H1 (cell line): ENCODE measurements around the gene IL6ST. TPM values are rescaled to one million over a fixed set of nuclear protein-coding genes. Genes with fewer than 3 reads are reported as not detected.
"Not testable (repeated sequence)": the region's sequence is repeated elsewhere in the genome, so short reads cannot be mapped to it uniquely, and the experiment has no call there.

Source experiments
- CTCF ChIA-PET: fragments of 300-600 bp; sonication (Branson Sonifier 250); formaldehyde crosslinking; loops from one replicate; lab custom pipeline; 2021; ENCODE audit not compliant: partially characterized antibody; lab: Charles Lee
- POLR2A ChIA-PET: fragments of 300-600 bp; sonication (Branson Sonifier 250); formaldehyde crosslinking; loops from one replicate; lab custom pipeline; 2021; ENCODE audit warnings: inconsistent platforms; ENCODE audit not compliant: partially characterized antibody; lab: Charles Lee
- DNase-seq, 2 experiments: peaks; one replicate each; pipeline versions ENCODE4 v3.0.0 to v3.0.0-alpha.2; 2010 to 2022; ENCODE audit warnings: low spot score in 2 of 2, low read depth in 1 of 2, mixed read lengths in 1 of 2
- FAIRE-seq: peaks from 2 replicates; lab custom pipeline; 2011; peaks lifted over from hg19 to GRCh38; lab: Jason Lieb, UNC
- H2AFZ ChIP-seq: 2 replicates; pipeline ENCODE4 v1.8.1; 2012; ENCODE audit warnings: low read length, inconsistent platforms
- H2AK5ac ChIP-seq: 2 replicates; pipeline ENCODE4 v1.6.1; 2013; ENCODE audit warnings: low read depth, low read length
- H2BK120ac ChIP-seq: replicated peaks from 2 replicates; pipeline ENCODE3; 2013; ENCODE audit warnings: low read depth, low read length, inconsistent platforms
- H2BK12ac ChIP-seq: 2 replicates; pipeline ENCODE4 v1.6.1; 2013; ENCODE audit warnings: low read depth, low read length
- H2BK15ac ChIP-seq: 2 replicates; pipeline ENCODE4 v1.6.1; 2013; ENCODE audit warnings: low read length
- H2BK20ac ChIP-seq: 2 replicates; pipeline ENCODE4 v1.6.1; 2013; ENCODE audit warnings: low read length
- H2BK5ac ChIP-seq: 2 replicates; pipeline ENCODE4 v1.6.1; 2013; ENCODE audit warnings: low read depth, low read length
- H3K14ac ChIP-seq: 2 replicates; pipeline ENCODE4 v1.6.1; 2013; ENCODE audit warnings: inconsistent platforms; ENCODE audit not compliant: insufficient read length
- H3K18ac ChIP-seq: 2 replicates; pipeline ENCODE4 v1.6.1; 2013; ENCODE audit warnings: low read length; ENCODE audit errors: extremely low read depth
- H3K23ac ChIP-seq: 2 replicates; pipeline ENCODE4 v1.6.1; 2013; ENCODE audit warnings: inconsistent platforms; ENCODE audit not compliant: insufficient read length
- H3K23me2 ChIP-seq: 2 replicates; pipeline ENCODE4 v1.6.1; 2013; ENCODE audit warnings: low read depth, low read length
- H3K27ac ChIP-seq: 2 replicates; pipeline ENCODE4 v1.6.1; 2011; ENCODE audit warnings: low read depth, low read length, inconsistent platforms
- H3K27me3 ChIP-seq, 4 experiments: replicated peaks in 1 of 4; 1 replicate in 1 of 4; 2 replicates in 3 of 4; pipeline versions ENCODE4 v1.6.1 to v1.8.1; 2011 to 2013; ENCODE audit warnings: low read length in 3 of 4, mild to moderate bottlenecking in 3 of 4, inconsistent platforms in 2 of 4, mixed read lengths in 2 of 4, moderate library complexity in 1 of 4; ENCODE audit not compliant: control insufficient read depth in 3 of 4, insufficient read depth in 3 of 4; ENCODE audit errors: extremely low read depth in 1 of 4
- H3K36me3 ChIP-seq, 4 experiments: 2 replicates each; pipeline versions ENCODE4 v1.6.1 to v1.8.1; 2011 to 2013; ENCODE audit warnings: mild to moderate bottlenecking in 4 of 4, low read length in 3 of 4, moderate library complexity in 2 of 4, control low read depth in 1 of 4, inconsistent platforms in 1 of 4; ENCODE audit not compliant: insufficient read depth in 4 of 4, control insufficient read depth in 2 of 4
- H3K4ac ChIP-seq: replicated peaks from 2 replicates; pipeline ENCODE3; 2013; ENCODE audit warnings: low read length, low read depth, mixed read lengths, inconsistent platforms; ENCODE audit not compliant: insufficient read length
- H3K4me1 ChIP-seq, 4 experiments: replicated peaks in 1 of 4; 1 replicate in 1 of 4; 2 replicates in 3 of 4; pipeline versions ENCODE4 v1.6.1 to v1.8.1; 2011 to 2013; ENCODE audit warnings: low read length in 3 of 4, inconsistent platforms in 2 of 4, mixed read lengths in 1 of 4; ENCODE audit not compliant: insufficient read depth in 4 of 4, control insufficient read depth in 3 of 4
- H3K4me2 ChIP-seq, 2 experiments: 2 replicates each; pipeline versions ENCODE4 v1.6.1 to v1.8.1; 2011 to 2013; ENCODE audit warnings: low read depth in 2 of 2, low read length in 2 of 2, control low read depth in 1 of 2, inconsistent platforms in 1 of 2, mild to moderate bottlenecking in 1 of 2; ENCODE audit not compliant: insufficient read depth in 1 of 2
- H3K4me3 ChIP-seq, 4 experiments: fragments of 200-600, 300-600 bp in 1 of 4; sonication (generic), shearing (Covaris generic), sonication (Bioruptor Twin) in 1 of 4; 2 replicates each; pipeline versions ENCODE4 v1.5.1 to v1.8.1; 2011 to 2016; ENCODE audit warnings: low read length in 4 of 4, low read depth in 3 of 4, control low read depth in 2 of 4, inconsistent platforms in 2 of 4, mild to moderate bottlenecking in 2 of 4, mixed read lengths in 1 of 4, moderate library complexity in 1 of 4; ENCODE audit not compliant: insufficient read depth in 2 of 4; ENCODE audit errors: extremely low read depth in 1 of 4
- H3K56ac ChIP-seq: replicated peaks from 2 replicates; pipeline ENCODE3; 2013; ENCODE audit warnings: low read depth, mild to moderate bottlenecking, mixed read lengths, low read length, inconsistent platforms; ENCODE audit not compliant: insufficient read length
- H3K79me1 ChIP-seq: 2 replicates; pipeline ENCODE4 v1.6.1; 2013; ENCODE audit warnings: low read depth, low read length, control low read depth
- H3K79me2 ChIP-seq, 2 experiments: 2 replicates each; pipeline versions ENCODE4 v1.6.1 to v1.8.1; 2012 to 2013; ENCODE audit warnings: low read length in 2 of 2, mild to moderate bottlenecking in 2 of 2, inconsistent platforms in 1 of 2; ENCODE audit not compliant: insufficient read depth in 2 of 2, control insufficient read depth in 1 of 2
- H3K9ac ChIP-seq, 4 experiments: replicated peaks in 1 of 4; 1 replicate in 1 of 4; 2 replicates in 3 of 4; pipeline versions ENCODE4 v1.6.1 to v1.8.1; 2011 to 2013; ENCODE audit warnings: low read depth in 3 of 4, low read length in 3 of 4, control low read depth in 2 of 4, mild to moderate bottlenecking in 2 of 4, moderate library complexity in 2 of 4, inconsistent platforms in 1 of 4; ENCODE audit errors: extremely low read depth in 1 of 4
- H3K9me3 ChIP-seq, 2 experiments: 2 replicates each; pipeline versions ENCODE4 v1.6.1 to v1.8.1; 2012 to 2013; ENCODE audit warnings: mild to moderate bottlenecking in 2 of 2, moderate library complexity in 2 of 2, control low read depth in 1 of 2, inconsistent platforms in 1 of 2, low read depth in 1 of 2, low read length in 1 of 2, mixed read lengths in 1 of 2; ENCODE audit not compliant: insufficient read depth in 2 of 2
- H4K20me1 ChIP-seq, 2 experiments: replicated peaks in 1 of 2; 2 replicates each; pipeline versions ENCODE3 to v1.8.1; 2011 to 2013; ENCODE audit warnings: inconsistent platforms in 2 of 2, low read length in 2 of 2, mild to moderate bottlenecking in 1 of 2; ENCODE audit not compliant: insufficient read depth in 2 of 2, control insufficient read depth in 1 of 2
- H4K5ac ChIP-seq: 2 replicates; pipeline ENCODE4 v1.6.1; 2013; ENCODE audit warnings: low read length, low read depth, mixed read lengths, inconsistent platforms; ENCODE audit not compliant: insufficient read length
- H4K8ac ChIP-seq: 2 replicates; pipeline ENCODE4 v1.8.0; 2013; ENCODE audit warnings: mild to moderate bottlenecking, moderate library complexity, low read length, inconsistent platforms; ENCODE audit not compliant: insufficient read depth; ENCODE audit errors: extremely low read depth
- H4K91ac ChIP-seq: replicated peaks from 2 replicates; pipeline ENCODE3; 2013; ENCODE audit warnings: low read length, mixed read lengths, inconsistent platforms; ENCODE audit not compliant: insufficient read length
- ATF3 ChIP-seq: IDR thresholded peaks from 2 replicates; pipeline ENCODE4 v1.6.1; 2011; ENCODE audit warnings: low read depth, mild to moderate bottlenecking, low read length; ENCODE audit not compliant: insufficient read depth
- CTCF ChIP-seq, 3 experiments: IDR thresholded peaks; 1 replicate in 2 of 3; 2 replicates in 1 of 3; pipeline versions ENCODE4 v1.5.1 to v1.6.1; 2011; ENCODE audit warnings: low read length in 3 of 3, mild to moderate bottlenecking in 3 of 3, inconsistent platforms in 2 of 3, low read depth in 1 of 3, moderate library complexity in 1 of 3; ENCODE audit not compliant: insufficient read depth in 1 of 3; ENCODE audit errors: control extremely low read depth in 1 of 3
- POU5F1 ChIP-seq: IDR thresholded peaks from 2 replicates; pipeline ENCODE4 v1.6.1; 2011; ENCODE audit warnings: low read depth, mild to moderate bottlenecking, low read length, moderate library complexity
- WGBS, 2 experiments: shearing (Covaris generic) in 1 of 2; methylation state at CpG; one replicate each; pipeline versions ENCODE4 v1.1.6 to v1.1.7; 2013 to 2015; ENCODE audit warnings: low lambda C conversion rate in 2 of 2, mixed read lengths in 2 of 2, inconsistent platforms in 1 of 2, low coverage in 1 of 2, missing lambda C conversion rate in 1 of 2; ENCODE audit not compliant: insufficient replicate concordance in 2 of 2, insufficient coverage in 1 of 2, insufficient read length in 1 of 2; ENCODE audit errors: extremely low coverage in 1 of 2, missing lambda C conversion rate in 1 of 2; 5-methylcytosine and 5-hydroxymethylcytosine counted together
- polyA plus RNA-seq, 7 experiments: library from polyadenylated mRNA; depleted of rRNA in 3 of 7; stranded (reverse) in 5 of 7; unstranded in 2 of 7; fragments of >200 nt in 5 of 7; fragments of 200-250 nt in 2 of 7; gene quantifications; 1 replicate in 5 of 7; 2 replicates in 1 of 7; 4 replicates in 1 of 7; pipeline versions ENCODE4 v1.2.1 to v1.2.3, GENCODE V29; 2011 to 2013; ENCODE audit warnings: missing spikeins in 2 of 7, mixed read lengths in 2 of 7
- total RNA-seq: library from RNA; stranded (reverse); fragmentation: NEBNext Ultra II Directional; extraction: Animal tissue kit (Norgen Biotek cat#: 25700); gene quantifications from 2 replicates; pipeline ENCODE4 v1.2.1, GENCODE V29; 2021

The IL6ST gene
- total and polyA plus RNA-seq, 2 of the 8 experiments (the other 6 are each of a cell fraction or from before 2014, with no cell fraction given): 1.4 to 11.1 TPM

- no peak for TF ChIP-seq CTCF (IDR thresholded peaks at IDR 0.05; ENCODE audit: control extremely low read depth in 1 of 3, insufficient read depth in 1 of 3, low read depth in 1 of 3, low read length in 3 of 3)
- TF ChIP-seq ATF3: no peak
- TF ChIP-seq POU5F1: no peak
- TF ChIP-seq, all 59 proteins: peak for 0
Measured at GRCh38 chr5:56018832-56019231, 24.1 kb upstream of the IL6ST start (continued).

- H3K14ac ChIP-seq, H3K79me2 ChIP-seq, H2BK5ac ChIP-seq, H3K4me2 ChIP-seq, H2BK12ac ChIP-seq, H2BK120ac ChIP-seq, DNase-seq, H3K27me3 ChIP-seq, H3K23me2 ChIP-seq, POLR2A ChIA-PET, H3K56ac ChIP-seq, H4K20me1 ChIP-seq, H4K8ac ChIP-seq, H4K91ac ChIP-seq, H3K27ac ChIP-seq, H3K4ac ChIP-seq, FAIRE-seq, H2BK20ac ChIP-seq, H3K79me1 ChIP-seq, H3K18ac ChIP-seq, H4K5ac ChIP-seq, H3K36me3 ChIP-seq, H3K9ac ChIP-seq, H2AFZ ChIP-seq, H2AK5ac ChIP-seq, H2BK15ac ChIP-seq, H3K23ac ChIP-seq, H3K4me1 ChIP-seq, H3K4me3 ChIP-seq, CTCF ChIA-PET: not testable (repeated sequence)
- no CpG with 5 or more reads among the region's 26 CpGs for WGBS, 2 experiments
- peaks cover 3 to 10% of the 10 kb centered on the region in 2 experiments; a peak in 1 of 4 replicates for H3K9me3 ChIP-seq
Measured at GRCh38 chr5:56014701-56015100, 19.9 kb upstream of the IL6ST start.
